ENCODE data around the gene PTPRH.
"Not testable (repeated sequence)": the region's sequence is repeated elsewhere in the genome, so short reads cannot be mapped to it uniquely, and the experiment has no call there.

Gene PTPRH

DNA sequence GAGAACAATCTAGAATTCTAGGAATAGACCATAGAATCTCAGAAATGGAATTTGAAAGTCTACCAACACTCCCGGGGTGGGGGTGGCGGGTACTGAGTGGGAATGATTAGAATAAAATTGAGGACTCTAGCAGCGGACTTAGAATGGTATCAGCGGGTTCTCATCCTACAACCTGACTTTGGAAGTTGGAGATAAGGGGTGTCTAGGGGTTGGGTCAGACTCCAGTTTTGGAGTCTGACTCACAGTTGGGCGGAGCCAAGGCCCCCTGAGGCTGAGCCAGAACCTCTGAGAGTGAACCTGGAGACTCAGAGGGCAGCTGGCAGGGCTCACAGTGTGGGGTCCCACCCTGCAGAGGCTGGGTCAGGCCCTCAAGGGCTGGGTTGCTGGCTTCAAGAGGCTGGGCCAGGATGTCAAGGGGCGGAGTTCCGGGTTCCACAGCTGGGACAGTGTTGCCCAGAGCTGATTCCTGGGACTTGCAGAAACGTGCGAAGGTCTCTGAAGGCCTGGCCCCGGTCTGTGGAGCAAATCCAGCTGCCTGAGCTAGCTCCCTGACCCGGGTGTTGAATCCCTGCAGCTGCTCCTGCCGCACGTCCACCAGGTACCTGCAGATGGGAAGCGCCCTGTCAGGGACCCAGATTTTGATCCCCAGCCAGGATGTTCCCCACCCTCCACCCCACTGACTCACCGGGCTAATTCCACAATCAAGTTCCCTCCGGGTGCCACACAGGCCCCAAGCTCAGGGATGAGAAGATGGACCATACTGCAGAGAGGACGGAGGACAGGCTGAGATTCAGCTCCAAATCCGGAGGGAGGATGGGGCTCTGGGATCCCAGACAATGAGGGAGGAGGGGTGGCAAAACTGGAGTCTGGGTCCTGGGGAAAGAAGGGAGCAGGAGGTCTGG, 50.2 kb downstream of the PTPRH start:
- DNase-seq (ENCODE audit: low read depth in 2 of 2), result no peak

DNA sequence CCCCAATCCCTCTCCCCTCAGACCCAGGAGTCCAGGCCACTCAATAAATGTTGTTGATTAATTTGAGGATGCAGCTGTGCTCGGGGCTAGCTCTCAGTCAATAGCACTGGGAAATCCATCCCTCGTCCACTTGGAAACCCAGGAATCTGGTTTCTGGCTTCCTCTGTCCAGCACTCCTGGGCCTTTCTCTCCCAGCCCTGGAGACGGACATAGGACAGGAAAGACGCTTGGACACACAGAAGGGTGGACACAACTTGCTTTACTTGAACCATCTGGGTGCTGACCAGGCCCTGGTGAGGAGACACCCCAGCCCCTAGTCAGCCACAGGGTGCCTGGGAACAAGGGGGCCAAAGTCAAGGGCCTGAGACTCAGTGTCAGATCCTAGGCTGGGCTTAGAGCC, 50.9 kb downstream of the PTPRH start:
- no peak for DNase-seq (ENCODE audit: low read depth in 2 of 2)

DNA sequence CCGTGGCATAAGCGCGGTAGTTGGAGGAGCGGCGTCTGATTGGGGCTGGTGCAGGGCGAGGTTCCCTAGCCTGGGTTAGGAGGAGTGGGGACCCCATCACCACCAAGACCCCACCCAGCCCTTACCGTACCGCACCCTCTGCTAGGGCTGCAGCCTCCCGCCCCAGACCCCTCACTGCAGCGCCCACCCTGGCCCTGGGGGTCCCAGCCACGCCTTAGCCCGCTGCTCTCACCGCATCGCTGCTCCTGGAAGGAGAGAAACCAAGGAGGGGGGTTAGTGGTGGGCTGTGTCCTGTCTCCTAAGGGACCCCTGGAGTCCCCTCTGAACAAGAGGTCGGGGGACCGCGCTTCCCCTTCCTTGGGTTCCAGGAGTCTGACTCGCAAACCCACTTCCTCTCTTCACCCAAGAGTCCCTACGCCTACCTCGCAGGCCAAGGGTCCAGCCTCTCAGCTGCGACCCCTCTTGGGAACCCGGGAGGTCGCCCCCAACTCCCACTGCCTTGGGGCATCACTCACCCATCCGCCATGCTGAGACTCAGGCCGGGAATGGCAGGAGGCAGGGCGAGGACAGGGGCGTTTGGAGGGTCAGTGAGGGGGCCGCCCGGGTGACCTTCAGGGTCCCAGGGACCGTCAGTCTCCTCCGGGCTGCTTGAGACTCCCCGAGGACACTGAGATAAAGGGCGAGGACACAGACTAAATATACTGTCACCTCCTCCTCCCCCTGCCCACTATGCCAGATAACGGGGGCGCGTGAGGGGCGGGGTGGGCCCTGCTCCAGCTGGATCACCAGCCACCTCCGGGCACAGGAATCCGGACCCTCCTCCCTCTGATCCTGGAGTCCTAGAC, 52.0 kb downstream of the PTPRH start, which contains the start of gene TNNI3:
Gene TNNI3, minus strand, starts transcription at position 669 of the 845 bp plus-strand sequence. Its CDS starts 143 bp downstream, at position 526.
- DNase-seq (ENCODE audit: low read depth in 2 of 2), result no peak

DNA sequence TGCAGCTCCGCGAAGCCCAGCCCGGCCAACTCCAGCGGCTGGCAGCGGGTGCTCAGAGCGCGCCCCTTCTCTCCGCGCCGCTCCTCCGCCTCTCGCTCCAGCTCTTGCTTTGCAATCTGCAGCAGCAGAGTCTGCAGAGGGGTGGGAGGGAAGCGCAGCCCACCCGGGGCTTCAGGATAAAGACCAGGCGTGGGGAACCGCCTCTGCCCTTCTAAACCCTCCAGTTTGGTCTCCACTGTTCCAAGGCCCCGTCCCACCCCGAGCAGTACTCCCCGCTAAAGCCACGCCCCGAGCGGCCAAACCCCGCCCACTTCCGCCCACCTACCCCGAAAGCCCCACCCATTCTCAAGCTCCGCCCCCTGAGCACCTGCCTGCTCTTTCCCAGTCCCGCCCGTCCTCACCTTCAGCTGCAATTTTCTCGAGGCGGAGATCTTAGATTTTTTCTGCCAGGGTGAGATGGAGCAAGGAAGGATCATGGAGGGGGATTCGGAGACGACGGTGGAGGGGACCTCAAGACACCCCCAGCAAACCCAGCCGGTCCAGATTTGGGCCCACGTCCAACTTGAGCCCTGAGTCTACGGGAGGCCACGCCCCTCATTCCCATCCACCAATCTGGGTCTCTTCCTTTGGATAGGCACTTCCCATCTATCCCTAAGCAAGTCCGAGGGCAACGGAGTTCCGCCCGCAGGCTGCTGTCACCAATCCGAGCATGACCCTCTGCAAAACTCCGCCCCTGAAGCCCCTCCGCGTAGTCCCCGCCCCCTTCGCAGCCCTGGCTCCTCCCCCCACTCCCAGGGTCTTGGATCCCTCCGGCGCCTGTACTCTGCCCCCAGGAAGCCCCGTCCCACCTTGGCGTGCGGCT, 52.9 kb downstream of the PTPRH start:
- DNase-seq (ENCODE audit: low read depth in 2 of 2), result peak in 1 of 2 donors; percentile 25

DNA sequence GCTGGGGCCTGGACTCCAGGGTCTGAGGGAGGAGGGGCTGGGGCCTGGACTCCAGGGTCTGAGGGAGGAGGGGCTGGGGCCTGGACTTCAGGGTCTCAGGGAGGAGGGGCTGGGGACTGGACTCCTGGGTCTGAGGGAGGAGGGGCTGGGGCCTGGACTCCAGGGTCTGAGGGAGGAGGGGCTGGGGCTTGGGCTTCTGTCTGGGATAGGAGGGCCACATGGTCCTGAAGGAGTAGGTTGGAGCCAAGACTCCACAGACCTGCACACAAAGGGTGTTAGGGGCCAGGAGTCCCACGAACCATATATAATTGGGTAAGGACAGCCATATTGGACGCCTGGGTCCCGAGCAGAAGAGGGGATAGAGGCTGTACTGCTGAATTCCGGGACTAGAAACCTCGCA, 53.5 kb downstream of the PTPRH start:
- not testable (repeated sequence) for DNase-seq (ENCODE audit: low read depth in 2 of 2)

DNA sequence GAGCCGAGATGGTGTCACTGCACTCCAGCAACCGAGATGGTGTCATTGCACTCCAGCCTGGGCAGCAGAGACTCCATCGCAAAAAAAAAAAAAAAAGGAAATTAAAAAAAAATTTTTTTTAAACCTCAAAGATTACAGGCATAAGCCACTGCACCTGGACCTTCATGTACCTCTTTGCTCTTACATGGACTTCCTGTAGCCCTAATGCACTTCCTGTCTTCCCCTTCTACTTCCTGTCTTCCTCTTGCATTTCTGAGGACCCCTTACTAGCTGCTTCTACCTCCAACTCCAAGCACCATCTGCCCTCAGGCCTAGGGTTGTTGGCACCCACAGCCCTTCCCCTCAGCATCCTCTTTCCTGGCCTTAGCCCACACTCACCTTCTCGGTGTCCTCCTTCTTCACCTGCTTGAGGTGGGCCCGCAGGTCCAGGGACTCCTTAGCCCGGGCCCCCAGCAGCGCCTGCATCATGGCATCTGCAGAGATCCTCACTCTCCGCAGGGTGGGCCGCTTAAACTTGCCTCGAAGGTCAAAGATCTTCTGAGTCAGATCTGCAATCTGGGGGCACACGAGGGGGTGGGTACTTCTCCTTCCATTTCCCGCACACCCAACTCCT, 55.5 kb downstream of the PTPRH start:
- DNase-seq (ENCODE audit: low read depth in 2 of 2), result no peak

DNA sequence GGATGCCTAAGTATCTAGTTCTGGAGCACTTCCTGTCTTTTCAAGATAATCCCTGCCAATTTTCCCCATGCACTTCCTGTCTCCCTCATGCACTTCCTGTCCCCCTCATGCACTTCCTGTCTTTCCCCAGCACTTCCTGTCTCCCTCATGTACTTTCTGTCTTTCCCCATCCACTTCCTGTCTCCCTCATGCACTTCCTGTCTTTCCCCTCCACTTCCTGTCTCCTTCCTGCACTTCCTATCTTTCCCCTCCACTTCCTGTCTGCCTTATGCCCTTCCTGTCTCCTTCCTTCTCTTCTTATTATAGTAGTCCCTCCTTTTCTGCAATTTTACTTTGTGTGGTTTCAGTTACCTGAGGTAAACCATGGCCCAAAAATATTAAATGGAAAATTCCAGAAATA, 57.3 kb downstream of the PTPRH start:
- DNase-seq (ENCODE audit: low read depth in 2 of 2), result no peak

DNA sequence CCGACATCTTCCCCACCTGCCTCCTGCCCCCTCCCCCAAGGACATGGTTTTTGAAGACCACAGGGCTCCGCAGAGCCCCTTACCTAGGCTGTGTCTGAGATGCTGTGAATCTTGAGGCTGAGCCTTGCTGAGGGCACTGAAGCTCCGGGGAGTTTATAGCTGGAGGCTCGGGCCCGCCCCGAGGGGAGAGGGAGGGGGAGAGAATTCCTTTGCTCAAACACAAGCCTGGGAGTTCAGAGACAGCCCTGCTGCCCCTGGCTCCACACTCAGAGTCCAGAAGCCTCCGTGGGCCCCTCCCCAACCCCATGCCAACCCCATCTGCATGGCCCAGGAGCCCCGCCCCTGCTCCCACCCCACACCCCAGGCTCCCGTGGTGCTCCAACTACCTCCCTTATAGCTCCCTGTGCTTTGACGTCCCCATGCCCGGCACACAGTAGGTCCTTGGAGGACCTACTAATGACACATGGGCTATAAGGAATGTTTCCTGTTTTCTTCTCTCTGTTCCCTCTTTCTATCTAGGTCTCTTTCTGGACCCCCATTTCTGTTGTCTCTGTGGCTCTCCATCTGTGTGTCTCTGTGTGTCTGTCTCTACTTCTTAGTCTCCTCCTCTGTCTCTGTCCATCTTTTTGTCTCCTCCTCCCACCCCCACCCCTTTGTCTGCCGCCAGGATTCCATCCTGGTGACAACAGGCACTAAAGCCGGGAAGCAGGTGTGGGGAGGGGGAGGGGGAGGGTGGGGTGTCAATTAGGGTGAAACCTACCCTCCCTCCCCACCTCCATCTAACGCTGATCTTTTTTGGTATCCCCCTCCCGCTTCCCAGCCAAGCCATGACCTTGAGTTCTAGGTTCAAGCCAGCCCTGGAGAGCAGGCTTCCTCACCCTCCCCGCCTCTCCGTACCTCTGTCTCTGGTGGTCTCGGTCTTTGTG, 60.0 kb downstream of the PTPRH start, which contains the start of gene TNNT1:
Gene TNNT1, minus strand, starts transcription at position 129 of the 926 bp plus-strand sequence. CDS start 2,049 bp downstream, outside the sequence.
- no peak for DNase-seq (ENCODE audit: low read depth in 2 of 2)

DNA sequence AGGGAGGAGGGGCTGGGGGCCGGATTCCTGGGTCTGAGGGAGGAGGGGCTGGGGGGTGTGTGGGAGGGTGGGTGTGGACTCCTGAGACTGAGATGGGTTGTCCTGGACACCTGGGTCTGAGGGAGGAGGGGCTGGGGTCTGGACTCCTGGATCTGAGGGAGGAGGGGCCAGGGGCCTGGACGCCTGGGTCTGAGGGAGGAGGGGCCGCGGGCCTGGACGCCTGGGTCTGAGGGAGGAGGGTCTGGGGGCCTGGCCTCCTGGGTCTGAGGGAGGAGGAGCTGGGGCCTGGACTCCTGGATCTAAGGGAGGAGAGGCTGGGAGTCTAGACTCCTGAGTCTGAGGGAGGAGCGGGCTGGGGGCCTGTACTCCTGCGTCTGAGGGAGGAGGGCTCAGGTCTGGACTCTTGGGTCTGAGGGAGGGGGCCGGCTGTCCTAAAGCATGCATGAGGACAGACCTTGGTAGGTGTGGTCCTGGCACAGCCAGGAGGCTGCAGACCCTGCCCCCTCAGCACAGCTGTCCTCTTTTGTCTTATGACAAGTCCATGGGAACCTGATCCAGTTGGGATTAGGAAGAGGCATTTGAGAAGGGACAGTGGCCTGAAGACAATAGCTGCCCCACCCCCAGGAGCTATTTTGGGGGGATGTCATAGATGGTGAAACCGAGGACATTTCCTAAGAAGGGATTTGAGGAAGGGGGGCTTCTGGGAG, 61.6 kb downstream of the PTPRH start:
- no peak for DNase-seq (ENCODE audit: low read depth in 2 of 2)

DNA sequence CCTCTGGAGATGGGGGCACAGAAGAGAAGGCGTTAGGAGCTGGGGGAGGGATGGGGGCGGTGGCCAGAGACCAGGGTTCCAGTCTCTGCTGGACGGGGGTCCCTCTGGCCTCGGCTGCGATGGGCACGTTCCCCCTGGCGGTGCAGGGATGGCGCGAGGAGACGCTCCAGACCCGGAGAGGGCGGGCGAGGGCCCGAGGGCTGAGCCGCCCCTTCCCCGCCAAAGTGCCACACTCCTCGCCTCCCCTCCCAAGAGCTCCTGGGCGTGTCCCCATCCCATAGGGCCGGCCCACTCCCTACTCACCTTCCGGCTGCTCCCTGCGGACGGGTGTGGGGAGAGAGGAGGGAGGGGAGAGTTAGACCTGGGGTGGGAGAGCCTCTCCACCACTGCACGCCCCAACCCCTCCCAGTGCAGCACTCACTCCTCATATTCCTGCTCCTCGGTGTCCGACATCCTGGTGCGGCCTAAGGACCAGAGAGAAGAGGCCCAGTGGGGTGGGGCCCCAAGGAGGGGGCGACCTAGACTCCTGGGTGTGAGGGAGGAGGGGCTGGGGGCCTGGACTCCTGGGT, 62.5 kb downstream of the PTPRH start:
- DNase-seq (ENCODE audit: low read depth in 2 of 2), result no peak

DNA sequence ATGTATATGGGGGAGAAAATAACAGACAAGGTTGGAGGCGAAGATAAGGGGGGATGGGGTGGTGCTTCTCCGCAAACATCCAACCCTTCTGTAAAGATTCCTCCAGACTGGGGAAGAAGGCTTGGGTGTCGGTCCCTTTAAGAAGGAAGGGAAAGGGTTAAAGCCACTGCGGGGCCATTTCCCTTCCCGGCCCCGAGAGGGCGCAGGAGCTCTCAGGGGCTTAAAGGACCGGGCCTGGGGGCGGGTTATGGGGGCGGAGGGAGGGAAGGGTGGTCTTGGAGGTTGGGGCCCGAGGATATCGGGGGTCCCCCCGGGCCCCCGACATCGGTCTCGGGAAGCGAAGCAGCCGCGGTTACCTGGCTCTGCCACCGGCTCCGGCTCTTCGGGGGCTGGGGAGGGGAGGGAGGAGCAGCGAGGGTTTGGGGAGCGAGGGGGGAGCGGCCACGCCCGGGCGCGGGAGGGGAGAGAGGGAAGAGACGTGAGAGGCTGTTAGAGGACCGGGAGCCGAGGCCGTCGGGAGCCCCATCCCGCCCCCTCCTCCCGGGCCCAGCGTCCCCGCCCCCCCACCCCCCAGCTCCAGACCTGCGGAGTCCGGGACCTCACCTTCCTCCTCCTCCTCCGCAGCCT, 63.1 kb downstream of the PTPRH start:
- DNase-seq (ENCODE audit: low read depth in 2 of 2), result no peak

DNA sequence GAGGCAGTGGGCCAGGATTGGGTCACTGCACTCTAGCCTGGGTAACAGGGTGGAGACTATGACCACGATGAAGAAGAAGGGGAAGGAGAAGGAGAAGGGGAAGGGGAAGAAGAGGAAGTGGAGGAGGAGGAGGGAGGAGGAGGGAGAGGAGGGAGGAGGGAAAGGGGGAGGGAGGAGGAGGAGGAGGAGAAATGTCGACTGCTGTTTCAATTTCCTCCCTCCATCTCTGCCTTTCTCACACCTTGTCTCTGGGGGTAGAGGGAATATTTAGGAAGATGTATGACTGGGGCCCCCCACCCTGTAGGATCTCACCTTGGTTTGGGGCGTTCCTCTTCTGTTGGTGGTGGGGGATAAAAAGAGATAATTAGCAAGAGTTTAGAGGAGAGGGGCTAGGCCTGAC, 64.1 kb downstream of the PTPRH start:
- DNase-seq (ENCODE audit: low read depth in 2 of 2), result no peak

DNA sequence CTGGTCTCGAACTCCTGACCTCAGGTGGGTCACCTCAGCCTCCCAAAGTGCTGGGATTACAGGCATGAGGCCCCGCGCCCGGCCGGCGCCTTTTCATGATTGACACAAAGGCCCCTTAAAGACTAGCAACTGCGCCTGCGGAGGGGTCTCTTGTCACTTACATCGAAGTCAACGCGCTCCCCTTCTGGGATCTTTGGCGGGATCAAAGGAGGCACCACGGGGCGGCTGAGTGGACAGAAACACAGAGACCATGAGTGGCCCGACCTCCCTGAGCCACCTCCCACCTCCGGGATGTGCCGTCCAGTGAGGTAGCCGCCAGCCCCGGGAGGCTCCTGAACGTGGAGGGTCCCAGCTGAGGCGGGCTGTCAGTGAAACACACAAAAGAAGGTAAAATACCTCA, 67.6 kb downstream of the PTPRH start:
- DNase-seq (ENCODE audit: low read depth in 2 of 2), result no peak

DNA sequence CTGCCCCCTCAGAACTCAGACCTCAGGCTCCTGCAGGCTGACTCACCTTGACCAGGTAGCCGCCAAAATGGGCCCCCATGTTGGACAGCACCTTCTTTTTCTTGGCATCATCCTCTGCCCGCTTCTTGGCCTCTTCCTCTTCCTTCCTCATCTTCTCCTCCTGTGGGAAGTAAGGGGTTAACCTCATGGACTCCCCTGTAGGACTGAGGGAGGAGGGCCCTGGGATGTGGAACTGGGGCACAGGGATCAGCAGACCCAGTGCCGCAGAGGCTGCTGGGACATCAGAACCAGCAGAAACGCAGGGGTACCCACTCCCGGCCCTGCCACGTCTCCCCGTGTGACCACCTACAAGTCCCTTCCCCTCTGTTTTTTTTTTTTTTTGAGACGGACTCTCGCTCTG, 71.4 kb downstream of the PTPRH start:
- no peak for DNase-seq (ENCODE audit: low read depth in 2 of 2)

DNA sequence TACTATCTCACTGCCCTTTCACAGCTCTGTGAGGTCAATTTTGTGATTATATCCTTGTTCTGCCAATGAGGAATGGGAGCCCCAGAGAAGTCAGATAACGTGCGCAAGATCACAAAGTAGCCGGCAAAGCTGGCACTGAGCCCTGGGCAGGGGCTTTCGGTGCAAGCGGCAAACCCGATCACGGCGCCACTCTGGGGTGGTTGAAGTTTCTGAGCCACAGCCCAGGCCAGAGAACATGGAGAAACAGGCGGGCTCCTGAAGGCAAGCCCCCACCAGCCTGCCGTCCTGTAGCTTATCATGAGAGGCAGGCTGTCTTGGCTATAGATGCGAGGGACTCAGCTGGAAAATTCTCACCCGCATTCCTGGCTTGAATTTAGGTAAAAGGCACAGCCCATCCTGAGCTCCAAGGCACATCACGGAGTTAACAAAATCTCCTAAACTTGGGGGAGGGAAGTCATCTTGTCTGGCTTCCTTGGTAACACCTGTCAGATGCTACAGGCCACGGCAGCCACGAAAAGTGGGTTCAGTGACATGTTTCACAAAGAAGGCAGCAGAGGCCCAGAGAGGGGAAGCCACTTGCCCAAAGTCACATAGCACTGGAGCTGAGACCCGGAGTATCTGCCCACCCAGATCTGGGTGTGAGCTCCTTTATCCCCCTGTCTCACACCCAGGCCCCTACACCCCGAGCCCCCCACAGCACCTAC, 72.8 kb downstream of the PTPRH start:
- no peak for DNase-seq (ENCODE audit: low read depth in 2 of 2)

DNA sequence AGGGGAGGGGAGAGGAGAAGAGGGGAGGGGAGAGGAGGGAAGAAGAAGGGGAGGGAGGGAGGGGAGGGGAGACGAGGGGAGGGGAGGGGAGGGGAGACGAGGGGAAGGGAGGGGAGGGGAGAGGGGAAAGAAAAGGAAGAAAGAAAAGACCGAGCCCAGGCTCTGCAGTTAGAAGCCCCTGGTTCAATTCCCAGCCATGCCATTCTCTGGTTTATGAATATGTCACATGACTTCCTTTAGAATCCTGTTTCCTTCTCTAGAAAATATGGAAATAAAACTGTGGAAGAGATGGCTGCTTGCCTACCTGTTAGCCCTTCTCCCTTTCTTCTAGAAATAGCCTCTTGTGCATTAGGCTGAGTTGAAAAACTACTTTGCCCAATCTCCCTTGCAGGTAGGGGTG, 74.6 kb downstream of the PTPRH start:
- no peak for DNase-seq (ENCODE audit: low read depth in 2 of 2)

DNA sequence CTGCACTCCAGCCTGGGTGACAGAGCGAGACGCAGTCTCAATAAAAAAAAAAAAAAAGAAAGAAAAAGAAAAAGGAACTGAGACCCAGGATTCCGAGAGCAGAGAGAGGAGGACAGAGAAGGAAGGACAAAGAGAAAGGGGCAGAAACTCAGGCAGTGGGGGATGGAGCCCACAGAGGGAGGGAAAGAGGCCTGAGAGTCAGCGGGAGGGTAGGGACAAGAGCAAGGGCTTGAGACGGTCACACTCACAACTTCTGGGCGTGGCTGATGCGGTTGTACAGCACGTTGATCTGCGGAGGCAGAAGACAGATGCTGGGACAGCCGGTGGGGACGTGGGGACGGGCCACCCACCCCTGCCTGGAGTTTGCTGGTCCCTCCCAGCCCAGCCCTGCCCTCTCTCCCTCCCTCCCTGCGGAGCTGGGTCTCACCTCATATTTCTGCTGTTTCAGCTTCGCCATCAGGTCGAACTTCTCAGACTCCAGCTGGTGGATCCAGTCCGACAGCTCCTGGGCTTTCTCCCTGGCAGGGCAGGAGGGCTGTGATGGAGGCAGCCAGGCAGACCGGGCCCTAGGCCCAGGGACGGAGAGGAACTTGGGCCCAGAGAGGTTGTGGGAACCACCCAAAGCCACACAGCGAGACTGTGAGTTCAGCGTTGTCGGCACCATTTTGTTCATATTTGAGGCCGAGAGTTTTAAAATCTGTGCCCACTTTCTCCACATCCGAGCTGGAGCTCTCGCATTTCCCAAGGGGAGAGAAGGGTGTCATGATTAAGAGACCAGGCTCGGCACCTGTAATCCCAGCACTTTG, 75.5 kb downstream of the PTPRH start:
- no peak for DNase-seq (ENCODE audit: low read depth in 2 of 2)
